Transverse colon (tissue), 4 donors: ENCODE measurements around the gene SLC11A1. TPM values are rescaled to one million over a fixed set of nuclear protein-coding genes. Genes with fewer than 3 reads are reported as not detected.

Experiments
- DNase-seq: peaks from one replicate; pipeline ENCODE4 v3.0.0-alpha.2; 2019
- H3K27ac ChIP-seq, 4 donors: fragments of 200-600 bp; sonication (generic); 2 replicates each; pipeline ENCODE4 v1.5.1; 2016 to 2018; ENCODE audit warnings: inconsistent platforms in 4 of 4
- H3K27me3 ChIP-seq: fragments of 200-600 bp; sonication (generic); 2 replicates; pipeline ENCODE4 v1.5.1; 2017; ENCODE audit warnings: inconsistent platforms
- H3K36me3 ChIP-seq, 4 donors: fragments of 200-600 bp; sonication (generic); 2 replicates each; pipeline ENCODE4 v1.5.1; 2017 to 2019; ENCODE audit warnings: inconsistent platforms in 4 of 4
- H3K4me1 ChIP-seq, 4 donors: fragments of 200-600 bp; sonication (generic); 2 replicates each; pipeline ENCODE4 v1.5.1; 2017 to 2020; ENCODE audit warnings: inconsistent platforms in 4 of 4
- H3K4me3 ChIP-seq, 4 donors: fragments of 200-600 bp; sonication (generic); 1 replicate in 1 of 4; 2 replicates in 3 of 4; pipeline versions ENCODE4 v1.5.1 to v1.6.1; 2017 to 2019; ENCODE audit warnings: inconsistent platforms in 4 of 4
- H3K9me3 ChIP-seq, 2 donors: fragments of 200-600 bp; sonication (generic); 2 replicates each; pipeline ENCODE4 v1.5.1; 2017 to 2019; ENCODE audit warnings: inconsistent platforms in 2 of 2
- CTCF ChIP-seq, 5 experiments: fragments of 200-600 bp in 3 of 5; fragments of 450-650 bp in 2 of 5; sonication (generic) in 3 of 5; IDR thresholded peaks; 1 replicate in 2 of 5; 2 replicates in 3 of 5; pipeline ENCODE4 v1.5.1; 2016 to 2017; ENCODE audit warnings: antibody characterized with exemption in 5 of 5, inconsistent platforms in 3 of 5, mild to moderate bottlenecking in 2 of 5, moderate library complexity in 1 of 5
- EP300 ChIP-seq: sonication (generic); formaldehyde crosslinking; IDR thresholded peaks from one replicate; pipeline ENCODE4 v1.6.1; 2017; ENCODE audit warnings: antibody characterized with exemption, low read depth
- POLR2A ChIP-seq: fragments of 450-650 bp; IDR thresholded peaks from one replicate; pipeline ENCODE4 v1.6.1; 2016; ENCODE audit warnings: antibody characterized with exemption, mild to moderate bottlenecking, moderate library complexity
- POLR2AphosphoS5 ChIP-seq, 3 donors: sonication (generic); formaldehyde crosslinking; IDR thresholded peaks; one replicate each; pipeline ENCODE4 v1.6.1; 2016; ENCODE audit warnings: antibody characterized with exemption in 3 of 3
- WGBS, 2 donors: methylation state at CpG; one replicate each; pipeline ENCODE4 v1.1.5; 2018; ENCODE audit warnings: low coverage in 1 of 2; 5-methylcytosine and 5-hydroxymethylcytosine counted together
- in situ Hi-C, 4 donors: fragments of 200-750 bp; cut with MboI; loops; one replicate each; pipeline versions ENCODE4 v1.15.0 to v1.15.1; 2017; ENCODE audit warnings: low sequenced_read_pairs in 3 of 4, low pct_ligation_motif_present in 1 of 4, low pct_unique_long_range_greater_than_20kb in 1 of 4
- intact Hi-C: fragments of 100-400 bp; cut with DNase I; formaldehyde crosslinking; loops from one replicate; pipeline ENCODE4 v1.15.1; 2023; ENCODE audit warnings: low total_unique reads
- total RNA-seq, 4 donors: library from RNA; depleted of rRNA; stranded (reverse); fragments of >200 nt; gene quantifications; one replicate each; pipeline ENCODE4 v1.1.0, GENCODE V29; 2016

SLC11A1 gene
- total RNA-seq, 4 donors from 2014 or later: 2.6 to 8.4 (median 6.3) TPM

GRCh38 chr2:218367415-218368149, 14.5 kb upstream of the SLC11A1 start:
- H3K36me3 ChIP-seq: no peaks in the 10 kb centered on the region
- intact Hi-C loops (no loop called here), in situ Hi-C loops (no loop called here)
- peak; percentile 92 for DNase-seq
- H3K27me3 ChIP-seq: no peaks in the 10 kb centered on the region
- peaks cover 4 to 25% (median 15%) of the 10 kb centered on the region in 4 donors for H3K4me1 ChIP-seq
- peak overlapping the region; percentile 40 to 67 (median 46) for H3K4me3 ChIP-seq
- peak overlapping the region; percentile 82 to 95 (median 93) for H3K27ac ChIP-seq
- TF ChIP-seq POLR2AphosphoS5 (IDR thresholded peaks at IDR 0.05): peak; percentile 89 to 98 (median 97)
- TF ChIP-seq CTCF (IDR thresholded peaks at IDR 0.05): no peak
- TF ChIP-seq EP300: no peak
- TF ChIP-seq POLR2A: peak; percentile 96
- 0 to 3% methylated on average over 1 to 57 of the region's 60 CpGs for WGBS, 2 donors
- no peaks in the 10 kb centered on the region for H3K9me3 ChIP-seq

GRCh38 chr2:218368150-218368528, 13.9 kb upstream of the SLC11A1 start:
- peak overlapping the region; percentile 82 to 95 (median 93) for H3K27ac ChIP-seq
- H3K36me3 ChIP-seq: no peaks in the 10 kb centered on the region
- intact Hi-C loops (no loop called here), in situ Hi-C loops (no loop called here)
- 50% methylated on average over 21 of the region's 21 CpGs; no CpG with 5 or more reads in 1 of the 2 donors for WGBS, 2 donors
- peaks cover 4 to 25% (median 15%) of the 10 kb centered on the region in 4 donors for H3K4me1 ChIP-seq
- no peaks in the 10 kb centered on the region for H3K9me3 ChIP-seq
- DNase-seq: no peak
- no peaks in the 10 kb centered on the region for H3K27me3 ChIP-seq
- peak overlapping the region; percentile 40 to 67 (median 46) for H3K4me3 ChIP-seq
- TF ChIP-seq EP300 (no peak), CTCF (IDR thresholded peaks at IDR 0.05) (no peak), POLR2A (no peak)

GRCh38 chr2:218368621-218369153, 13.4 kb upstream of the SLC11A1 start:
- peak in 1 of 3 donors; percentile 30 for TF ChIP-seq POLR2AphosphoS5 (IDR thresholded peaks at IDR 0.05)
- no peak for TF ChIP-seq EP300
- H3K27ac ChIP-seq: peak overlapping the region; percentile 82 to 95 (median 93)
- H3K4me3 ChIP-seq: peak overlapping the region in 1 of 4 donors; percentile 67

GRCh38 chr2:218369330-218369729, 12.7 kb upstream of the SLC11A1 start:
- peaks cover 4 to 25% (median 15%) of the 10 kb centered on the region in 4 donors for H3K4me1 ChIP-seq
- DNase-seq: no peak
- H3K9me3 ChIP-seq: no peaks in the 10 kb centered on the region
- H3K27me3 ChIP-seq: no peaks in the 10 kb centered on the region
- in situ Hi-C loops (no loop called here), intact Hi-C loops (no loop called here)
- peak overlapping the region; percentile 82 to 95 (median 93) for H3K27ac ChIP-seq
- H3K4me3 ChIP-seq: no peak overlapping the region
- WGBS, 2 donors: 6 to 26% methylated on average over 1 to 2 of the region's 2 CpGs
- no peaks in the 10 kb centered on the region for H3K36me3 ChIP-seq
- no peak for TF ChIP-seq POLR2A
- TF ChIP-seq EP300: no peak
- TF ChIP-seq POLR2AphosphoS5 (IDR thresholded peaks at IDR 0.05): no peak
- no peak for TF ChIP-seq CTCF (IDR thresholded peaks at IDR 0.05)

More at GRCh38 chr2:218368621-218369153, 13.4 kb upstream of the SLC11A1 start:
- 35% methylated on average over 27 of the region's 27 CpGs; no CpG with 5 or more reads in 1 of the 2 donors for WGBS, 2 donors
- Histone ChIP-seq H3K36me3 (no peaks in the 10 kb centered on the region), H3K9me3 (no peaks in the 10 kb centered on the region), H3K27me3 (no peaks in the 10 kb centered on the region), H3K4me1 (peaks cover 4 to 25% (median 15%) of the 10 kb centered on the region in 4 donors)
- intact Hi-C loops: no loop called here
- DNase-seq: peak; percentile 47
- in situ Hi-C loops: no loop called here
